HG03442 (cell line): ENCODE data around the gene ROBO2.

Experiments used
- ATAC-seq: cut with Tn5 transposase; IDR thresholded peaks from one replicate; pipeline ENCODE4 v1.9.1; 2021; ENCODE audit warnings: mild to moderate bottlenecking, moderate library complexity; ENCODE audit not compliant: unreplicated experiment

The ROBO2 gene

DNA sequence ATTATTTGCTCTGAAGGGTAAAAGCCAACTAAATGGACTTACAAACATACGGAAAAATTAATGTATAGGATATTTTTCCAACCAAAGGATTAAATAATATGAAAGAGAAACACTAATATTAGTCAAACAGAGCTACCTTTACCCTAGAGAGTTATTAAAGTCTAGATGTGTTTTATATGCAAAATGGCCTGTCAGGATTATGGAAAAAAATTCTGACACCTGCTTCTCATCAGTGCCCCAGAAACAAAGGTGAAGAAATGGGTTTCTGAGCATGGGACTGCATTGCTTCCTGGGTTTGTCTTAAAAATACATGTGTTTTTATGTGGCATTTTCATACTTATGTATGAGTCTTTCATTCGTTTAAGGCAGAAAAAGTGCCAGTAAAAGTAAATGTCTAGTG, 148.3 kb downstream of the ROBO2 start:
- ATAC-seq, result no peak

DNA sequence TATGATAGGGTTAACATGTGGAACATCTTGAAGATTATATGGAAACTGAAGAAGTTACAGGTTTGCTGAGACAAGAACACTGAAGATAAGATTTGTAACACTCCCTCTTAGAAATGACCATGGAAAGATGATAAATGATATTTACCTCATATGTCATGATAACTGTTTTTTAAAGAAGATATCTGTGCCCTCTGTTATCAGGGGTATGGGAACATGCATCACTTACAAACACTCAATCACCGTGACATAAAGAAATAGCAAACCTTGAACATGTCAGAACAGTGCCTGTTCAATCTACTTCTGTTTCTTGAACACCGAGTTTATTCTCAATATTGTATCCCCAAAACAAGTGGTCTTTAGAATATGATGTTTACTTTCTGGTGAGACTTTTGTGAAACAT, 149.4 kb downstream of the ROBO2 start:
- ATAC-seq, result no peak

DNA sequence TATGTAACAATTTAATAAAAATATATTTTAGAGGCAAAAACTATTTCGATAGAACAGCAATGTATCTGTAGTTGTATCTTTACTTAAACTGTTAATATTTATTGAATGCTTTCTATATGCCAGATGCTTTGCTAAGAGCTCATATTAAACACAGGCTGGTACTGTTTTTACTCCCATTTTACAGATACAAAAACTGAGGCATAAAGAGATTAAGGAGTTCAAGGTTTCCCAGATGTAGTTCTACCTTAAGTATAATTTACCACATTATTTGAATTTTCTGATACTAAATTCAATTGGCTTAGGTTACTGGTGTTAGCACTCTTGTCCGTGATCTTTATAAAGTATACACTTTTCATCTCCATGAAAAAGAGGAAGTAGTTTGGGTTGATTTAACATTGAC, 149.8 kb downstream of the ROBO2 start:
- no peak for ATAC-seq

DNA sequence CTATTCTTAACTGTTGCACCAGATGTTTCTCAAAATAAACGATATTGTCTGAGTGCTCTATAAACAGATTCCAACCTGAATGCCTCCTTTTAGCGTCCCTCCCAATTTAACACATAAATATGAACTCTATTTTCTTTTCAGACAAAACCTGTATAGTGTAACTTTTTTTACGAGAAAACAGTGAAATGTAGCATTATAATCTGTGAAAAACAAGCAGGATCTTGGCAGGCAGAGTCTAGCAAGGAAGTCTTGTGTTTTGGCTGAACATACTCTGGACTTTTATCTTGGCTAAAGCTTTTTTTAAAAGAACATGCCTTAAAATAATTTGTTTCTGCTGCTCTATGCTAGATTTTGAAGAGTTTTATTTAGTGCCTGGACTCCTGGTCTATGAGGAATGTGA, 150.5 kb downstream of the ROBO2 start:
- no peak for ATAC-seq

DNA sequence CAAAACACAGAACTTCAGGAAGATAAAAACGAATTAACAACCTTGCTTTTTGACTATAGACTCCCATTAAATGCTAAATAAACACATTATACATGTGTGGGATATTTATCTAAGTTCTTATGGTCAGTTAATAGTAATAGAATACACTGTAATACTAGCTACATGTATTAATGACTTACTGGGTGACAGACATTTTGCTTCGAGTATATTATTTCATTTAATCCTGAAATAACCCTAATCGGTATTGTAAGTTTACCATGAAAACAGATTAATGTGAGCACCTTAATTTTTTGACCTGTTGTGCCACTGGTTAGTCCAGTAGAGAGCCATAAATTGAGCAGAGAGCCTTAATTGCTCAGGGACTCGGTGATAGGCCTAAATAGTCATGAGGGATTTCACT, 151.1 kb downstream of the ROBO2 start:
- no peak for ATAC-seq

DNA sequence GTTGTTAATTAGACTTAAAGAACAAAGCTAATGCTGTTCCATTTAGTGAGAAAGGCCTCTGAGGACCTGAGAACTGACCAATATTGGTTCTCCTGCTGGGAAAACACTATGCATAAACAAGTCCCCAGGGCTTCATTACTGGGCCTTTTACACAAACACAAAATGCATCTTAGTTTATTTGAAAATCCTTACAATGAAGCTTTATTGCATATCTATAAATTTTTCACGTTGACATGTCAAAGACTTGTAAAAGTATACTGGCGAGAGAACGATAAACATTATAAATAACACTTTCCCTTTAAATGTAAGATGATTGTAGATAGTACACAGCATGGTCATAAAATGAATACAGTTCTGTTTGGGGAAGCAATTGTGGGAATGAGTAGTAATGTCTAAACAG, 151.7 kb downstream of the ROBO2 start:
- ATAC-seq, result no peak

DNA sequence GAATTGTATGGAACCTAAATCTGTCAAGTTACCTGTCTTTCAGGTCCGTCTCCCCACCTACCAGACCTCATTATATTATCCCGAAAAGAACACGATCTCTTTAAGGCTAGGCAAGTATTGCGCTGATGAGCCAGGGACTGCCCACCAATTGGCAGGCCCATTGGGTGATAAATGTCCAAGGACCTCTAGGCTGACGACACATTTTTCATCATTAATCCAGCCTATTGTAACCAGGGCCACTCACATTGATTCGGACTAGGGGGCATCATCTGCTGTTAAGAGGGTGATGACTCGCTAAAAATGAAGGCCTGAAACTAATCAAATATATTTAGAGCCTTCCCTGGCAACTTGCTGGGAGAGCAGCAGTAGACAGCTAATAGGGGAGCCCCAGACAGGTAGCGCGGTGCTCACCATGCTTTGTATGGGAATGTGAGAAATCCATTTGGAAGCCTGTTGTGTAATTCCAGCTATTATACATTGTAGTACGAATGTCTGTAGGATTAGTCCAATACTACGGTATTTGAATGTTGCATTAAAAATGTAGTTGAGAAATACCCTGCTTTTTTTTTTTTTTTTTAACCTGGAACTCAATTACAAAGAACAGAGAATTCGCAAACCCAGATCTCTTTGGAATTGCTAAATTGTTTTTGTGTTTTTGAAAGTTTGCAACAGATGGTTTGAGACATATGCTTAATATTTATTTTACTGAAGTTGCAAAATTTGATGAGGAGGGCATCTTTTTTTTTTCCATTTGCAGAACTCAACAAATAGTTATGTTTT, 156.1 kb downstream of the ROBO2 start:
- ATAC-seq, result no peak

DNA sequence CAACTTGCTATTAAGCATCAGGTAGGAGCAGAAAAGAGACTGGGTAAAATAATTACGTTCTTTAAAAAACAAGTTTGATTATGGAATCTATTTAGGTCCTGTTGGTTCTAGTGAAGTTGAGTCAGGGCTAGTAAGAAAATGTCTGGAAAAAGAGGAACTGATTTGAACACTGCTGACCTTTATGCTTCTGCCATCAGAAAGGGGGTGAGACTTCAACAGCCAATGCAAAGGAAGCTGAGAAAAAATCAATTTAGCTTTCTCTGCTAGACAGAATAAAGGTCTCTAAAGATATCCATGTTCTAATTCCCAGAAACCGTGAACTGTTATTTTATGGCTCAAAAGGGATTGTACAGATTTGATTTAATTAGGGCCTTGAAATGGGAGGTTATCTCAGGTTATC, 157.5 kb downstream of the ROBO2 start:
- no peak for ATAC-seq

DNA sequence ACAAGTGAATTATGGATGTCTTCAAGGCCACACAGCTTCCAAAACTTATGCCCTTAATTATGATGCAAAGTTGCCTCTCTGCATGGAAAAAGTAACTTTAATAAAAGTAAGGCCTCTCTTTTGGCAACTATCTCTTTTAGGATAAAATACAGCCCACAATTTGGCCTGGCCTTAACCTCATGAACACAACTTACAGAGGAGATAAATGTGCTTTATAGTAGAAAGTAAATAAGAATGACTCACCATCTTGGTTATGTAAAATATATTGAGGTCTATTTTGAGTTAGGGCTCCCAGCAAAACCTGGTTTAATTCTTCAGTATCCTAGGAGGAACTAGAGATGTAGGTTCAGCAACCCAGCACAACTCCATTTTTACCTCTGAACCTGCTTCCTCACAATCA, 164.0 kb downstream of the ROBO2 start:
- no peak for ATAC-seq

DNA sequence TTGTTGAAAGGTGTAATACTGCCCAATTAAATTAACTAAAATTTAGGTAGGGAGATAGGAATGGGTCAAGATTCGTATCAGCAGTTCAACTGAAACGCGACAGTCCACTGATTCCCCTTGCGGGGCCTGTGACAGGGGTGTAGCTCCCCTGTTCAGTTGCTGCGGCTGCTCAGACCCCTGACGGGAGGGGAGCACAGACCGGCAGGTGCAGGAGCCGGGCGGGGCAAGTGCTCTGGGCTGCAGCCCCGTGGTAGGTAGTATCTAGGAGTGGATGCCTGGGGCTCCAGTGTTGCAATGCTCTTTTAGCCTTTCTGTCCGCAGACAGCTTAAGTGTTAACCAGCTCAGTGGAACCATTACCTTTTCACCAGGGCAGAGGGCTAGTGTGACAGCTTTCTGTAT, 164.9 kb downstream of the ROBO2 start:
- ATAC-seq, result no peak

DNA sequence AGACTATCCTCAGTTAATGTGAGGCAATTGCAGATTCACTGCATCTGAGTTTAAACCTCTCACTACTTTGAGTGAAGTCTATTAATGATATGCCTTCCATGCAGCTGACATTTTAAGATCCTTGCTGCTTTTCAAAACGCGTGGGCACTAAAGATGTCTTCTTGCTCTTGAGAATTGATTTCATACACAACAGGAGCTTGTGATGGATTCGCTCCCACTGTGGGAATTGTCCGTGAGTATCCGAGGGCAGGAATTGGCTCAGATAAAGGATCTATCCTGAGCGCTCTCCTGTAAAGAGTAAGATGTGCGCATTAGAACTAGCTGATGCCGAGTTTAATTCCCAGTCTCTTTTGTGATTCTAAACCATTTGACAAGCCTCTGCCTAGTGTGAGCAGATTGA, 167.9 kb downstream of the ROBO2 start:
- no peak for ATAC-seq

DNA sequence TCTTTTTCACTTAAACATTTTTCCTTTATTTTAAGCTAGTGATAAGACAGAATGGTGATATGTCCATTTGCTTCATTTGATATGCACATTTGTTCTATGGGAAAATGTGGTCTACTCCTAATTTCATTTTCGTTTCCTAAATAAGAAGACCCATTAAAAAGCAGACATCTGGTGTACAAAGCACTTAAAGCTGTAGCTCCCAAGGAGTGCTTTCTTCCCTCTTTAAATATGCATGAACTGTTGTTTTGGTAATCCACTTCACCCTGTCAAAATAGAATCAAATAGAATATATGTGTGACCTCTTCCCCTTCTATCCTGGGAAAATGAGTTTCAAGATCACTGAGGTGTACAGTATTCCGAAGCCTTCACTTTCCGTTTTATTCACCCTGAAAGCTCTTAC, 182.8 kb downstream of the ROBO2 start:
- no peak for ATAC-seq

DNA sequence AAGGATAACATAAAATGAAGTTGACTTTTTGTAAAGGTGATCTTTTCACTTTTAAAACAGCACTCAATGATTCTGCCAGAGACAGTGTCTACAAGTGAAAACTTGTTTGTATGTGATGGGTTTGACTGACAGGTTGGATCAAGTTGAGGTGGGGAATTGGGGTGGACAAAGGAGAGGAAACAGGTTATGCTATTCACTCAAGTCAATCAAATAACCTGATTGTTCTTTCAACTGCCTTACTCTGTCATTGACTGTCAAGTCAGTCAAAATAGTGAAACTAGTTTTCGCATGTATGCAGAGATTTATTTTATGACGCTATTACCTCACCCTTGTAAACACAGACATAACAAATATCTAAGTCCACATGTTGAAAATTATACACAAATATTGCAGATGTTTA, 187.7 kb downstream of the ROBO2 start:
- no peak for ATAC-seq

DNA sequence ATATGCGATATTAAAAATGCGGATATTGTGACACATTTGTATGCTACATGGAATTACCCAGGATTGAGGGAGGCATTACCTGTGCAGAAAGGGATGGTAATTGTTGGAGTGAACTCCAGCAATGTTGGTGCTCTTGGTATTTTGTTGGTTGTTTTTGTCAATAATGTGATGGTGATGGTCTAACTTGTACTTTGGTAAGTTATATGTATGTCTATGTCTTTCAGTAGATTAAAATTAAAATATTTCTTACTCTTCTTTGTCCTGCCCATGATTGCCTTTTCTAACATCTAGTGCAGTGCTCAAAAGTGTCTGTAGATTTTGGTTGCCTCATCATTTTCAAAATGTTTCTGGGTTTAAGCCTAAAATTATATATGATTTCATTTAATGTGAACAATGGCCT, 192.7 kb downstream of the ROBO2 start:
- ATAC-seq, result no peak

DNA sequence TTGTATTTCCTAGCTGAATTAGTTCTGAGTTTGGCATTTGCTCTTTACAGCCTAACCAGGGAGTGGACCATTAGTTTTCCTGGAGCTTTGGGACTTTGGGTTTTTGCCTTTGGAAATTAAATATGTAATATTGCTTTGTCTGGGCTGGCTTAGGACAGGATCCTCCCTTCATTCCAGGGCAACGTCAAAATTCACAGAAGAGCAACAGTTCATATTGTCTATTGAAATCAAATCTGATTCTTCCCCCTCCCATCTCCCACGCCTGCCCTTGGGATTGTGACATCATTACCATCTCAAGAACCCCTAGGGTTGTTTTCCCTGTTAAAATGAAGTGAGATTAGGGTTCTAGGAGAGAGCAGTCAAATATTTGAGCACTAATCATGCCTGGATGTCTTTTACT, 194.1 kb downstream of the ROBO2 start:
- ATAC-seq, result no peak

DNA sequence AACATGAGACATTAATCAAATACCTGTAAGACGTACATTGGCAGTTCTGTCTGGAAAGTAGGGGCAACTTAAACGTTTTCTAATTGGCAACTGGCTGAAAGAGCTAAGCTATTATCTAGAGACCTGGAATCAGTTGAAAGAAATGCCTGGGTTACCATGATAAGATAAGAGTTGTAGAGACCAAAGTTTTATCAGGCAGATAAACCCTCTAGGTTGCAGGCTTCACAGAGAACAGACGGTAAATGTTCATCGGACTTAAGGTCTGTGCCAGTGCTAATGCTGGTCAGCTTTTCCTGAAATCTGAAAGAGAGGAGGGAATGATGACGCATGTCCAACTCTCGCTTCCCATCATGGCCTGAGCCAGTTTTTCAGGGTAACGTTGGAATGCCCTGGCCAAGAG, 196.2 kb downstream of the ROBO2 start:
- ATAC-seq, result no peak

DNA sequence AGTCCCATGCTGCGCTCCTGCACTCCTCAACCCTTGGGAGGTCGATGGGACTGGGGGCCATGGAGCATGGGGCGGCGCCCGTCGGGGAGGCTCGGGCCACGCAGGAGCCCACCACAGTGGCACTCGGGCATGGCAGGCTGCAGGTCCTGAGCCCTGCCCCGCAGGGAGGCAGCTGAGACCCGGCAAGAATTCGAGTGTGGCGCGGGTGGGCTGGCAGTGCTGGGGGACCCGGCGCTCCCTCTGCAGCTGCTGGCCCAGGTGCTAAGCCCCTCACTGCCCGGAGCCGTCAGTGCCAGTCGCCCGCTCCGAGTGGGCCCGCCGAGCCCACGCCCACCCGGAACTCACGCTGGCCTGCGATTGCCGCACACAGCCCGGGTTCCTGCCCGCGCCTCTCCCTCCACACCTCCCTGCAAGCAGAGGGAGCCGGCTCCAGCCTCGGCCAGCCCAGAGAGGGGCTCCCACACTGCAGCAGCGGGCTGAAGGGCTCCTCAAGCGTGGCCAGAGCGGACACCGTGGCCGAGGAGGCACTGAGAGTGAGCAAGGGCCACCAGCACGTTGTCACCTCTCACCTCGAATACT, 200.3 kb downstream of the ROBO2 start:
- no peak for ATAC-seq

DNA sequence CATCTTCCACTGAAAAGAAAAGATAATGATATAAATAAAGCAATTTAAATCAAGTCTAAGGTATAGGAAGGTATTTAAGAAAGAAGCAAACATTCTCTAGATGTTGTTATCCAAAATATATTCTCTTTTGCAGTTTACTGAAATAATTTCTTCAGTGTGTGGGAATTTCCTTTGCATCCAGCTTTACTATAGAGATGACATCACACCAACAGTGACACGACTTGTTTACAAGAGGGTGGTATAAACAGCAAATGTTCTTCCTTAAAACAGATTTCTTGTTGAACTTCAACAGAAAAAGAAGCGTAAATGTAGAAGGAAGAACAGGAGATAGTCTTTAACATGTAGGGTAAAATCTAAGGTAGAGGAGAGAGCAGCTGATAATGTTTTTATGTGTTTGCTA, 202.5 kb downstream of the ROBO2 start:
- no peak for ATAC-seq

DNA sequence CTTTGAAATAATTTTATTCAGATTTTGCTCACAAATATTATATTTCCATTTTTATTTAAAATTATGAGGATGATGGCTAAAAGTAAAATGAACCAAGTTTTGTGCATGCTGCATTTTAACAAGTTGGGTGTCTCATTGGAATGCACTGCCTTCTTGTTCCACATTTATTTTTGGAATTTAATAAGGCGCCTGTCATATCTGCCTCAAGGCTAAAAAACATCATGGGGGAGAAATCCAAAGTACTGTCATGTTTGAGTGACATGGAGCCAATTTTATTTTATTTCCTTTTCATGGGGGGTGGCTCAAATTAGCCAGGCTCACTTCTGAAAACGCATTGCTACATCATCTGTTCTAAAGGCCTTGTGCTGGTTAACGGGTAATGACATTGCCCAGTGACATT, 205.1 kb downstream of the ROBO2 start:
- no peak for ATAC-seq

DNA sequence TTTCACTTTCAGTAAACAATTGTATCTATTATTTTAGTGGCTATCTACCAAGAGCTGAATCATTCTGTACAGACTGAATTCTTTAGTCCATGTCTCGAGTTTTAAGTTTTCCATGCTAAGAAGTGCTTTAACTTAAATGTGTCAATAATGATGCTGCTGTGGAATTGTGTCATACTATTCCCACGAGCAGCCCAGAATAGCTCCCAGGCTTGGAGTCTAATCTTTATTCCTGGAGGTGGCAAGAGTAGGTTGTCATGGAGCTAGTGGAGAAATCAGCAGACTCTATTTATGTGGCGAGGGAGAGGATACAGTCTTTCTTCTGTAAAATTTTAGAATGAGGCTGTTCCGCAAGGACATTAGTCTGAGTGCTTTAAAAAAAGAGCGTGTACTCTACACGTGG, 207.2 kb downstream of the ROBO2 start:
- no peak for ATAC-seq

DNA sequence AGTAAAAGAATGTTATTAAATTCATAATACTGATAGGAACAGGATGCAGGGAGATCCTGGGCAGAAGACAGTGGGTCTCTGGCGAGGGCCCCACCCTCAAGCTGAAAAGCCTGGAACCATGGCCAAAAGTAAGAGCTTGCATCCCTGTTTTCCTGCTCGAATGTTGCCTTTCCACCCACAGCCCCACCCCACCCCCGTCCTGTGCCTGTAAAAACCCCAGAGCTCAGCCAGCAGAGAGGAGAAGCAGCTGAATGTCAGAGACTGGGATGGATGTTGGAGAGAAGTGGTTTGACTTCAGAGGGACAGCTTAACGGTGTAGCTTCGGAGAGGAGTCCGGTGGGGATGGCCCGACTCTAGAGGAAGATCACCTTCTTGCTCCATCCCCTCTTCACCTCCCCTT, 207.9 kb downstream of the ROBO2 start:
- ATAC-seq, result no peak

DNA sequence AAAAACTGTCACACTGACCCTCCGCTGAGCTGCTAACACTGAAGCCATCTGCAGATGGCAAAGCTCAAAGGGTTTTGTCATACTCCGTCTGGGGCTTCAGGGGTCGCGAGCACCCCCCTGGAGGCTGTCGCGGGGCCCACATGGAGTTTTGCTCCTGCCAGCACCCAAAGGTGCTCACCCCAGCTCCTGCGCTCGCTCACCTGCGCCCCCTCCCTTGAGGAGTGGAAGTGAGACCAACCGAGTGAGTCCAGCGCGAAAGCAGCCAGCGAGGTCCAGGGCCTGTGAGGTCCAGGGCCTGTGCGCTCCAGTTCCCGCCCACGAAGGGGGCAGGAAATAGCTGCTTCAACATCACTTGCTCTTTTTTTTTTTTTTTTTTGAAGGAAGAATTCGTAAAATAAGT, 208.5 kb downstream of the ROBO2 start:
- ATAC-seq, result no peak

DNA sequence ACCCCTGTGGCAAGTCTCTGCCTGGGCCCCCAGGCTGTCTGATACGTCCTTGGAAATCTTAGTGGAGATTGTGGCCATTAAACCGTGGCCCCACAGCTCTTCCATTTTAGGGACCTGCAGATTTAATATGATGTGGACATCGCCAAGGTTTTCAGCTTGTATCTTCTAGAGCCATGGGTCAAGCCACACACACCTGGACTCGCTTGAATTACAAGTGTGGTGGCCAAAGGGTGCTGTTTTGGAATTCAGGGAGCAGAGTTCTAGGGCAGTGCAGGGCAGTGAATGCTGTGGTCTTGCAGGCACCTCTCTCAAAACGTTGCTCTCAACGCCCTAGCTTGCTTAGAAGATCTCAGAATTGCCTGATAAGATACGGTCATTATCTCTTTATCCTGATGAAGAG, 211.2 kb downstream of the ROBO2 start:
- ATAC-seq, result no peak
